HEK293 (cell line): ENCODE results near the gene LTB4R.

Source experiments
- CTCF ChIA-PET: fragments of 350-600 bp; formaldehyde crosslinking; extraction: SDS; loops from one replicate; lab custom pipeline; 2021; ENCODE audit warnings: antibody characterized with exemption; lab: Yijun Ruan, JAX
- POLR2A ChIA-PET: fragments of 300-600 bp; formaldehyde crosslinking; extraction: SDS; loops from one replicate; lab custom pipeline; 2020; ENCODE audit warnings: antibody characterized with exemption, inconsistent platforms; lab: Yijun Ruan, JAX
- H3K27ac ChIP-seq: fragments of 200-500 bp; sonication (Bioruptor generic); 2 replicates; pipeline ENCODE4 v1.5.1; 2014; ENCODE audit warnings: low read depth, low read length, control low read depth, inconsistent platforms; ENCODE audit errors: extremely low read depth
- H3K36me3 ChIP-seq, 2 experiments: fragments of 200-500 bp in 1 of 2; sonication (Bioruptor generic) in 1 of 2; 1 replicate in 1 of 2; 2 replicates in 1 of 2; pipeline ENCODE4 v1.5.1; 2014 to 2017; ENCODE audit warnings: inconsistent platforms in 2 of 2, low read length in 2 of 2; ENCODE audit not compliant: control insufficient read depth in 2 of 2, insufficient read depth in 1 of 2
- H3K4me1 ChIP-seq: fragments of 200-500 bp; sonication (Bioruptor generic); 2 replicates; pipeline ENCODE4 v1.5.1; 2014; ENCODE audit warnings: mild to moderate bottlenecking, low read length, inconsistent platforms; ENCODE audit not compliant: control insufficient read depth, insufficient read depth
- H3K4me3 ChIP-seq: 2 replicates; pipeline ENCODE4 v1.5.1; 2011; ENCODE audit warnings: low read depth, mild to moderate bottlenecking, control low read depth, low read length, moderate library complexity
- H3K9me3 ChIP-seq: fragments of 200-500 bp; sonication (Bioruptor generic); 2 replicates; pipeline ENCODE4 v1.5.1; 2014; ENCODE audit warnings: low read depth, low read length, inconsistent platforms; ENCODE audit not compliant: control insufficient read depth, insufficient read depth
- ATF2 ChIP-seq: fragments of 450-650 bp; formaldehyde crosslinking; IDR thresholded peaks from 2 replicates; pipeline ENCODE4 v1.5.1; 2016; ENCODE audit warnings: missing biosample characterization, missing genetic modification characterization, low read depth
- KLF7 ChIP-seq: fragments of 450-650 bp; formaldehyde crosslinking; IDR thresholded peaks from 2 replicates; pipeline ENCODE4 v1.5.1; 2016; ENCODE audit warnings: missing biosample characterization, missing genetic modification characterization, borderline replicate concordance
- PRDM10 ChIP-seq: fragments of 450-650 bp; formaldehyde crosslinking; IDR thresholded peaks from 2 replicates; pipeline ENCODE4 v1.5.1; 2016; ENCODE audit warnings: missing biosample characterization, missing genetic modification characterization
- SALL2 ChIP-seq: fragments of 450-650 bp; formaldehyde crosslinking; IDR thresholded peaks from 2 replicates; pipeline ENCODE4 v1.5.0; 2017; ENCODE audit warnings: missing biosample characterization, mild to moderate bottlenecking, missing genetic modification characterization, borderline replicate concordance
- SETDB1 ChIP-seq: IDR thresholded peaks from one replicate; pipeline ENCODE4 v1.6.1; 2017; ENCODE audit warnings: mild to moderate bottlenecking, low read length, moderate library complexity, mixed read lengths; ENCODE audit not compliant: insufficient read length
- TRIM28 ChIP-seq: IDR thresholded peaks from 2 replicates; pipeline ENCODE4 v1.6.1; 2011; ENCODE audit warnings: low read length, control low read depth, borderline replicate concordance
- ZBTB10 ChIP-seq: fragments of 450-650 bp; formaldehyde crosslinking; IDR thresholded peaks from 2 replicates; pipeline ENCODE4 v1.5.1; 2016; ENCODE audit warnings: missing biosample characterization, missing genetic modification characterization
- ZBTB48 ChIP-seq: fragments of 450-650 bp; formaldehyde crosslinking; IDR thresholded peaks from 2 replicates; pipeline ENCODE4 v1.5.1; 2016; ENCODE audit warnings: missing biosample characterization, missing genetic modification characterization
- ZBTB8A ChIP-seq: fragments of 450-650 bp; formaldehyde crosslinking; IDR thresholded peaks from 2 replicates; pipeline ENCODE4 v1.5.1; 2016; ENCODE audit warnings: missing biosample characterization, missing genetic modification characterization
- ZFHX2 ChIP-seq: fragments of 450-650 bp; formaldehyde crosslinking; conservative IDR thresholded peaks from 2 replicates; pipeline ENCODE4 v1.5.1; 2016; ENCODE audit warnings: missing biosample characterization, missing genetic modification characterization
- ZNF239 ChIP-seq: fragments of 450-650 bp; formaldehyde crosslinking; IDR thresholded peaks from 2 replicates; pipeline ENCODE4 v1.5.1; 2016; ENCODE audit warnings: missing biosample characterization, missing genetic modification characterization
- ZNF266 ChIP-seq: fragments of 450-650 bp; formaldehyde crosslinking; IDR thresholded peaks from 2 replicates; pipeline ENCODE4 v1.5.1; 2016; ENCODE audit warnings: missing biosample characterization, missing genetic modification characterization, low read depth
- ZNF366 ChIP-seq: fragments of 450-650 bp; formaldehyde crosslinking; conservative IDR thresholded peaks from 2 replicates; pipeline ENCODE4 v1.5.1; 2016; ENCODE audit warnings: missing biosample characterization, missing genetic modification characterization
- ZNF404 ChIP-seq: fragments of 450-650 bp; formaldehyde crosslinking; IDR thresholded peaks from 2 replicates; pipeline ENCODE4 v1.5.1; 2017; ENCODE audit warnings: missing biosample characterization, missing genetic modification characterization
- ZNF416 ChIP-seq: fragments of 450-650 bp; formaldehyde crosslinking; IDR thresholded peaks from 2 replicates; pipeline ENCODE4 v1.5.1; 2016; ENCODE audit warnings: missing biosample characterization, missing genetic modification characterization
- ZNF530 ChIP-seq: fragments of 450-650 bp; formaldehyde crosslinking; IDR thresholded peaks from 2 replicates; pipeline ENCODE4 v1.5.1; 2016; ENCODE audit warnings: low read depth, missing biosample characterization, missing genetic modification characterization
- ZNF629 ChIP-seq: fragments of 450-650 bp; formaldehyde crosslinking; IDR thresholded peaks from 2 replicates; pipeline ENCODE4 v1.5.1; 2017; ENCODE audit warnings: missing biosample characterization, missing genetic modification characterization
- ZNF645 ChIP-seq: fragments of 450-650 bp; formaldehyde crosslinking; IDR thresholded peaks from 2 replicates; pipeline ENCODE4; 2016; ENCODE audit warnings: missing biosample characterization, missing genetic modification characterization
- ZNF76 ChIP-seq: fragments of 450-650 bp; formaldehyde crosslinking; IDR thresholded peaks from 2 replicates; pipeline ENCODE4; 2016; ENCODE audit warnings: low read depth, missing biosample characterization, missing genetic modification characterization, borderline replicate concordance
- ZNF791 ChIP-seq: fragments of 450-650 bp; formaldehyde crosslinking; IDR thresholded peaks from 2 replicates; pipeline ENCODE4 v1.5.1; 2016; ENCODE audit warnings: missing biosample characterization, missing genetic modification characterization
- ZSCAN18 ChIP-seq: fragments of 450-650 bp; formaldehyde crosslinking; IDR thresholded peaks from 2 replicates; pipeline ENCODE4 v1.5.1; 2016; ENCODE audit warnings: missing biosample characterization, missing genetic modification characterization
- ZSCAN23 ChIP-seq: fragments of 450-650 bp; formaldehyde crosslinking; IDR thresholded peaks from 2 replicates; pipeline ENCODE4 v1.5.1; 2016; ENCODE audit warnings: missing biosample characterization, missing genetic modification characterization
- ZSCAN30 ChIP-seq: fragments of 450-650 bp; IDR thresholded peaks from 2 replicates; pipeline ENCODE4 v1.5.1; 2018; ENCODE audit warnings: missing biosample characterization, mild to moderate bottlenecking, missing genetic modification characterization, moderate library complexity

LTB4R gene

GRCh38 chr14:24366413-24366720, 55.1 kb downstream of the LTB4R start (continued):
- TF ChIP-seq ZBTB10 (no peak), PRDM10 (peak; percentile 77), ZSCAN18 (tag by site-specific recombination) (no peak), ZNF266 (tag by site-specific recombination) (no peak)

GRCh38 chr14:24366721-24367513, 55.6 kb downstream of the LTB4R start:
- Histone ChIP-seq H3K4me1 (peaks cover 12% of the 10 kb centered on the region), H3K27ac (peak overlapping the region; percentile 97), H3K36me3 (peaks cover 0 to 21% of the 10 kb centered on the region in 2 experiments; a peak in 2 of 3 replicates), H3K4me3 (peak overlapping the region; percentile 39), H3K9me3 (no peaks in the 10 kb centered on the region)
- CTCF ChIA-PET, result interaction anchor here (0.6 to 2.3 kb wide), 21 partner anchors 11 to 124 kb away, joined by 3 to 96 read pairs (median 7); partner anchors contain the start of genes CBLN3, KHNYN, SDR39U1 and TINF2
- POLR2A ChIA-PET, result interaction anchor here (1.0 to 2.3 kb wide), 9 partner anchors 11 to 96 kb away, joined by 3 to 45 read pairs (median 4); partner anchors contain the start of genes CBLN3, KHNYN, NYNRIN and RABGGTA
- no peak for TF ChIP-seq ZNF791 (tag by site-specific recombination)
- TF ChIP-seq ZNF645 (tag by site-specific recombination), result no peak
- TF ChIP-seq KLF7 (tag by site-specific recombination), result peak; percentile 66; the same call in 1 of the 2 replicates
- peak; percentile 87 for TF ChIP-seq ZBTB48 (tag by site-specific recombination)
- peak; percentile 91 for TF ChIP-seq ZNF629
- peak; percentile 91 for TF ChIP-seq ZBTB8A (tag by site-specific recombination)
- no peak for TF ChIP-seq ZSCAN30 (tag by site-specific recombination)
- TF ChIP-seq ZSCAN23 (tag by site-specific recombination), result no peak
- TF ChIP-seq SALL2 (tag by site-specific recombination), result peak; percentile 79; the same call in 1 of the 2 replicates
- TF ChIP-seq ZNF366 (tag by site-specific recombination), result peak; percentile 72
- TF ChIP-seq ATF2, result peak; percentile 23
- TF ChIP-seq ZNF416 (tag by site-specific recombination), result no peak
- no peak for TF ChIP-seq ZNF530
- TF ChIP-seq SETDB1, result no peak
- 0 out of 2 replicates have a peak, but pooled peaks have one; percentile 17 for TF ChIP-seq TRIM28
- peak; percentile 82 for TF ChIP-seq ZNF76
- no peak for TF ChIP-seq ZNF404
- 0 out of 2 replicates have a peak, but pooled peaks have one; percentile 21 for TF ChIP-seq ZNF239 (tag by site-specific recombination)
- TF ChIP-seq ZFHX2, result peak; percentile 60
